ENCODE data around the gene FTL.
"Not testable (repeated sequence)": the region's sequence is repeated elsewhere in the genome, so short reads cannot be mapped to it uniquely, and the experiment has no call there.

Gene FTL

GRCh38 chr19:48926909-48927308 is 38.2 kb upstream of the FTL start:
- no peaks in the 10 kb centered on the region for H3K36me3 ChIP-seq (ENCODE audit: insufficient read depth, low read length)
- H2AFZ ChIP-seq (ENCODE audit: low read length, unreplicated experiment), result no peak overlapping the region
- H3K27ac ChIP-seq (ENCODE audit: low read depth, low read length), result peak overlapping the region; percentile 80
- no peaks in the 10 kb centered on the region for H3K79me2 ChIP-seq (ENCODE audit: control insufficient read depth, insufficient read depth, low read length, unreplicated experiment)
- H3K4me3 ChIP-seq (ENCODE audit: low read depth, low read length), result no peak overlapping the region
- H3K4me1 ChIP-seq (ENCODE audit: control insufficient read depth, insufficient read depth, low read length, unreplicated experiment), result peaks cover 19% of the 10 kb centered on the region
- H3K27me3 ChIP-seq (ENCODE audit: insufficient read depth, low read length), result no peaks in the 10 kb centered on the region

- H2AFZ ChIP-seq (ENCODE audit: low read length, unreplicated experiment); H3K27me3 ChIP-seq (ENCODE audit: insufficient read depth, low read length); H3K36me3 ChIP-seq (ENCODE audit: insufficient read depth, low read length); H3K4me3 ChIP-seq (ENCODE audit: low read depth, low read length); H3K79me2 ChIP-seq (ENCODE audit: control insufficient read depth, insufficient read depth, low read length, unreplicated experiment): not testable (repeated sequence)
- Histone ChIP-seq H3K4me1 (ENCODE audit: control insufficient read depth, insufficient read depth, low read length, unreplicated experiment) (peaks cover 19% of the 10 kb centered on the region), H3K27ac (ENCODE audit: low read depth, low read length) (peak overlapping the region; percentile 80; the same call in 1 of the 2 replicates)
Measured at GRCh38 chr19:48927692-48928091, 37.4 kb upstream of the FTL start.

- Histone ChIP-seq H3K79me2 (ENCODE audit: control insufficient read depth, insufficient read depth, low read length, unreplicated experiment) (no peaks in the 10 kb centered on the region), H3K4me3 (ENCODE audit: low read depth, low read length) (no peak overlapping the region), H3K4me1 (ENCODE audit: control insufficient read depth, insufficient read depth, low read length, unreplicated experiment) (peaks cover 23% of the 10 kb centered on the region), H2AFZ (ENCODE audit: low read length, unreplicated experiment) (no peak overlapping the region), H3K36me3 (ENCODE audit: insufficient read depth, low read length) (no peaks in the 10 kb centered on the region), H3K27ac (ENCODE audit: low read depth, low read length) (no peak overlapping the region), H3K27me3 (ENCODE audit: insufficient read depth, low read length) (no peaks in the 10 kb centered on the region)
Measured at GRCh38 chr19:48928164-48929025, 36.7 kb upstream of the FTL start.

GRCh38 chr19:48933382-48933932 is 31.7 kb upstream of the FTL start, which contains the start of gene DHDH:
Gene DHDH (plus strand): TSS chr19:48933699. CDS start chr19:48933722, 23 bp downstream.
- Histone ChIP-seq H3K27ac (ENCODE audit: low read depth, low read length) (no peak within 1 kb of the TSS), H3K79me2 (ENCODE audit: control insufficient read depth, insufficient read depth, low read length, unreplicated experiment) (no peaks in the 10 kb centered on the region), H2AFZ (ENCODE audit: low read length, unreplicated experiment) (peak within 1 kb of the TSS; percentile 76), H3K27me3 (ENCODE audit: insufficient read depth, low read length) (no peaks in the 10 kb centered on the region), H3K4me3 (ENCODE audit: low read depth, low read length) (peak within 1 kb of the TSS; percentile 71), H3K4me1 (ENCODE audit: control insufficient read depth, insufficient read depth, low read length, unreplicated experiment) (peaks cover 4% of the 10 kb centered on the region), H3K36me3 (ENCODE audit: insufficient read depth, low read length) (no peaks in the 10 kb centered on the region)

GRCh38 chr19:48934837-48935236 is 30.3 kb upstream of the FTL start:
- Histone ChIP-seq H3K79me2 (ENCODE audit: control insufficient read depth, insufficient read depth, low read length, unreplicated experiment) (no peaks in the 10 kb centered on the region), H3K36me3 (ENCODE audit: insufficient read depth, low read length) (no peaks in the 10 kb centered on the region), H2AFZ (ENCODE audit: low read length, unreplicated experiment) (no peak overlapping the region), H3K4me3 (ENCODE audit: low read depth, low read length) (no peak overlapping the region), H3K27me3 (ENCODE audit: insufficient read depth, low read length) (no peaks in the 10 kb centered on the region), H3K27ac (ENCODE audit: low read depth, low read length) (no peak overlapping the region), H3K4me1 (ENCODE audit: control insufficient read depth, insufficient read depth, low read length, unreplicated experiment) (peaks cover 4% of the 10 kb centered on the region)

- no peak overlapping the region for H3K27ac ChIP-seq (ENCODE audit: low read depth, low read length)
- H2AFZ ChIP-seq (ENCODE audit: low read length, unreplicated experiment), result no peak overlapping the region
- no peaks in the 10 kb centered on the region for H3K36me3 ChIP-seq (ENCODE audit: insufficient read depth, low read length)
- H3K79me2 ChIP-seq (ENCODE audit: control insufficient read depth, insufficient read depth, low read length, unreplicated experiment), result no peaks in the 10 kb centered on the region
- no peak overlapping the region for H3K4me3 ChIP-seq (ENCODE audit: low read depth, low read length)
- H3K27me3 ChIP-seq (ENCODE audit: insufficient read depth, low read length), result no peaks in the 10 kb centered on the region
- H3K4me1 ChIP-seq (ENCODE audit: control insufficient read depth, insufficient read depth, low read length, unreplicated experiment), result peaks cover 4% of the 10 kb centered on the region
Measured at GRCh38 chr19:48935864-48936263, 29.2 kb upstream of the FTL start.

GRCh38 chr19:48938256-48938655 is 26.9 kb upstream of the FTL start:
- Histone ChIP-seq H3K4me3 (ENCODE audit: low read depth, low read length) (no peak overlapping the region), H3K79me2 (ENCODE audit: control insufficient read depth, insufficient read depth, low read length, unreplicated experiment) (no peaks in the 10 kb centered on the region), H3K4me1 (ENCODE audit: control insufficient read depth, insufficient read depth, low read length, unreplicated experiment) (no peaks in the 10 kb centered on the region), H3K27ac (ENCODE audit: low read depth, low read length) (no peak overlapping the region), H3K36me3 (ENCODE audit: insufficient read depth, low read length) (no peaks in the 10 kb centered on the region), H3K27me3 (ENCODE audit: insufficient read depth, low read length) (no peaks in the 10 kb centered on the region), H2AFZ (ENCODE audit: low read length, unreplicated experiment) (no peak overlapping the region)

- Histone ChIP-seq H3K36me3 (ENCODE audit: insufficient read depth, low read length) (no peaks in the 10 kb centered on the region), H3K4me1 (ENCODE audit: control insufficient read depth, insufficient read depth, low read length, unreplicated experiment) (no peaks in the 10 kb centered on the region), H3K27ac (ENCODE audit: low read depth, low read length) (no peak overlapping the region), H3K27me3 (ENCODE audit: insufficient read depth, low read length) (no peaks in the 10 kb centered on the region), H3K79me2 (ENCODE audit: control insufficient read depth, insufficient read depth, low read length, unreplicated experiment) (no peaks in the 10 kb centered on the region), H2AFZ (ENCODE audit: low read length, unreplicated experiment) (no peak overlapping the region), H3K4me3 (ENCODE audit: low read depth, low read length) (no peak overlapping the region)
Measured at GRCh38 chr19:48940902-48941301, 24.2 kb upstream of the FTL start.

- Histone ChIP-seq H3K79me2 (ENCODE audit: control insufficient read depth, insufficient read depth, low read length, unreplicated experiment) (no peaks in the 10 kb centered on the region), H3K27ac (ENCODE audit: low read depth, low read length) (no peak overlapping the region), H2AFZ (ENCODE audit: low read length, unreplicated experiment) (no peak overlapping the region), H3K36me3 (ENCODE audit: insufficient read depth, low read length) (no peaks in the 10 kb centered on the region), H3K4me3 (ENCODE audit: low read depth, low read length) (no peak overlapping the region), H3K4me1 (ENCODE audit: control insufficient read depth, insufficient read depth, low read length, unreplicated experiment) (no peaks in the 10 kb centered on the region), H3K27me3 (ENCODE audit: insufficient read depth, low read length) (no peaks in the 10 kb centered on the region)
Measured at GRCh38 chr19:48943081-48943480, 22.0 kb upstream of the FTL start.

- Histone ChIP-seq H3K36me3 (ENCODE audit: insufficient read depth, low read length) (no peaks in the 10 kb centered on the region), H3K4me3 (ENCODE audit: low read depth, low read length) (no peak overlapping the region), H3K79me2 (ENCODE audit: control insufficient read depth, insufficient read depth, low read length, unreplicated experiment) (no peaks in the 10 kb centered on the region), H3K27me3 (ENCODE audit: insufficient read depth, low read length) (no peaks in the 10 kb centered on the region), H2AFZ (ENCODE audit: low read length, unreplicated experiment) (no peak overlapping the region), H3K27ac (ENCODE audit: low read depth, low read length) (no peak overlapping the region), H3K4me1 (ENCODE audit: control insufficient read depth, insufficient read depth, low read length, unreplicated experiment) (no peaks in the 10 kb centered on the region)
Measured at GRCh38 chr19:48945415-48945814, 19.7 kb upstream of the FTL start.

GRCh38 chr19:48945817-48946216 is 19.3 kb upstream of the FTL start:
- Histone ChIP-seq H3K4me1 (ENCODE audit: control insufficient read depth, insufficient read depth, low read length, unreplicated experiment) (no peaks in the 10 kb centered on the region), H3K36me3 (ENCODE audit: insufficient read depth, low read length) (no peaks in the 10 kb centered on the region), H3K27me3 (ENCODE audit: insufficient read depth, low read length) (no peaks in the 10 kb centered on the region), H2AFZ (ENCODE audit: low read length, unreplicated experiment) (no peak overlapping the region), H3K27ac (ENCODE audit: low read depth, low read length) (no peak overlapping the region), H3K4me3 (ENCODE audit: low read depth, low read length) (no peak overlapping the region), H3K79me2 (ENCODE audit: control insufficient read depth, insufficient read depth, low read length, unreplicated experiment) (no peaks in the 10 kb centered on the region)
